Fibroblast of villous mesenchyme (primary cell): ENCODE measurements around the gene NELFCD. TPM values are rescaled to one million over a fixed set of nuclear protein-coding genes. Genes with fewer than 3 reads are reported as not detected.

Experiments used
- DNase-seq: peaks from one replicate; pipeline ENCODE4 v3.0.0-alpha.2; 2010; ENCODE audit warnings: low read depth
- H3K4me3 ChIP-seq: 2 replicates; pipeline ENCODE4 v1.5.1; 2011; ENCODE audit warnings: low read depth, mild to moderate bottlenecking, low read length
- total RNA-seq: library from RNA; depleted of rRNA; stranded (reverse); fragments of >200 nt; gene quantifications from 2 replicates; pipeline ENCODE4 v1.2.3, GENCODE V29; 2012
- TF ChIP-seq, protein P1 (sequence below): IDR thresholded peaks from 2 replicates; pipeline ENCODE4 v1.5.1; 2012; ENCODE audit warnings: low read depth, mild to moderate bottlenecking, low read length; ENCODE audit not compliant: insufficient read depth

Gene NELFCD
- total RNA-seq, 1 donor = 38.9 TPM

DNA sequence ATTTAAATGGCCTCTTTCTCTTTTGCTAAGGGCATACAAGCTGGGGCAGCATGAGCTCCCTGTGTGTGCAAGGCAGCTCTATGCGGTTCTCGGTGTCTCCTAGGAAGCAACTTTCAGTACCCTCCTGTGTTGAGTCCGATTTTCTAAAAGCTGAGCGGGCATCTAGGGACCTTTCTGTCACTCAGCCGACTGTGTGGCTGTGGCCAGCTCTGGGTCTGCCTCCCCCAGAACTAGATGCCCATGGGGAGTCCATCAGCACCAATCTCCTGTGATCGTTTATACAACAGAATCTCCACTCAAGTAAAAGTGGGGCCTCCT is 7.5 kb downstream of the NELFCD start:
- no peak overlapping the region for H3K4me3 ChIP-seq
- TF ChIP-seq, protein P1, sequence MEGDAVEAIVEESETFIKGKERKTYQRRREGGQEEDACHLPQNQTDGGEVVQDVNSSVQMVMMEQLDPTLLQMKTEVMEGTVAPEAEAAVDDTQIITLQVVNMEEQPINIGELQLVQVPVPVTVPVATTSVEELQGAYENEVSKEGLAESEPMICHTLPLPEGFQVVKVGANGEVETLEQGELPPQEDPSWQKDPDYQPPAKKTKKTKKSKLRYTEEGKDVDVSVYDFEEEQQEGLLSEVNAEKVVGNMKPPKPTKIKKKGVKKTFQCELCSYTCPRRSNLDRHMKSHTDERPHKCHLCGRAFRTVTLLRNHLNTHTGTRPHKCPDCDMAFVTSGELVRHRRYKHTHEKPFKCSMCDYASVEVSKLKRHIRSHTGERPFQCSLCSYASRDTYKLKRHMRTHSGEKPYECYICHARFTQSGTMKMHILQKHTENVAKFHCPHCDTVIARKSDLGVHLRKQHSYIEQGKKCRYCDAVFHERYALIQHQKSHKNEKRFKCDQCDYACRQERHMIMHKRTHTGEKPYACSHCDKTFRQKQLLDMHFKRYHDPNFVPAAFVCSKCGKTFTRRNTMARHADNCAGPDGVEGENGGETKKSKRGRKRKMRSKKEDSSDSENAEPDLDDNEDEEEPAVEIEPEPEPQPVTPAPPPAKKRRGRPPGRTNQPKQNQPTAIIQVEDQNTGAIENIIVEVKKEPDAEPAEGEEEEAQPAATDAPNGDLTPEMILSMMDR = no peak
- no peak for DNase-seq

DNA sequence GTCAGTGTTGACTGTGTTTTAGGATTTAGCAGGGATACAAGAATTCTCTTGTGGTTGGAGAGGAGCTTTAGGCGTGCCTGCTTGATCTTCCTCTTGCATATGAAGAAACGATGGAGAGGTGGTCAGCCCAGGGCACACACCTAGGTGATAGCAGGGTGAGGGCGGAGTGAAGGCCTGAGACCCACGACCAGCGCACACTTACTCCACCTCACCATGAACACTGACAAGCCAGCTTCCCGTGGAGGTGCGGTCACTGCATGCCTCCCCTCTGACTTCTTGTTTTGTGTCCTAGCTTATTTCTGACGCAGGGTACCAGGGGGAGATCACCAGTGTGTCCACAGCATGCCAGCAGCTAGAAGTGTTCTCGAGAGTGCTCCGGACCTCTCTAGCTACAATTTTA is 8.1 kb downstream of the NELFCD start:
- TF ChIP-seq, protein P1 = no peak
- no peak overlapping the region for H3K4me3 ChIP-seq
- no peak for DNase-seq

DNA sequence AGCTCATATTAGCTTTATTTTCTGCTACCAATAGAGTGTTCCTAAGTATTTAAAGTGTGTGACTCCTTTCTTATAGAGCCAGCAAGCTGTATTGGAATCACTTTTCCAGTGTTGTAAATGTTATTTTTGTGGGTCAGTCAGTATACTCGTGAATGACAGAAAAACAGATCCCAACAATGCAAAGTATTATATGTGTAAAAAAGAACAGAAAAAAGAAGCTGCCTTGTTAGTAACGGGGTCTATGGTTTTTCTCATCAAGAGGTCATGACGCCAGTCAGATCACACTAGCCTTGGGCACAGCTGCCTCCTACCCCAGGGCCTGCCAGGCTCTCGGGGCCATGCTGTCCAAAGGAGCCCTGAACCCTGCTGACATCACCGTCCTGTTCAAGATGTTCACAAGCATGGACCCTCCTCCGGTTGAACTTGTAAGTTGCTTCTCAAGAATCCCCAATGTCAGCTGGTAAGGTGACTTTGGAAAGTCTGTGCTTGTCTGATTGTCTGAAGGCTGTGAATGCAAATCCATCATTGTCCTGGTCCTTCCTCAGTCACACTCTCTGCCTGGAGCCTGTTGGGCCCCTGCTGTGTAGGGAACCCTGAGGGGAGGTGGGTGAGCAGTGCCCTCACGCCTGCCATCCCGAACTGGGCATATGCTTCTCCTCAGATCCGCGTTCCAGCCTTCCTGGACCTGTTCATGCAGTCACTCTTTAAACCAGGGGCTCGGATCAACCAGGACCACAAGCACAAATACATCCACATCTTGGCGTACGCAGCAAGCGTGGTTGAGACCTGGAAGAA is 9.8 kb downstream of the NELFCD start:
- TF ChIP-seq, protein P1 = no peak
- no peak for DNase-seq
- no peak overlapping the region for H3K4me3 ChIP-seq

DNA sequence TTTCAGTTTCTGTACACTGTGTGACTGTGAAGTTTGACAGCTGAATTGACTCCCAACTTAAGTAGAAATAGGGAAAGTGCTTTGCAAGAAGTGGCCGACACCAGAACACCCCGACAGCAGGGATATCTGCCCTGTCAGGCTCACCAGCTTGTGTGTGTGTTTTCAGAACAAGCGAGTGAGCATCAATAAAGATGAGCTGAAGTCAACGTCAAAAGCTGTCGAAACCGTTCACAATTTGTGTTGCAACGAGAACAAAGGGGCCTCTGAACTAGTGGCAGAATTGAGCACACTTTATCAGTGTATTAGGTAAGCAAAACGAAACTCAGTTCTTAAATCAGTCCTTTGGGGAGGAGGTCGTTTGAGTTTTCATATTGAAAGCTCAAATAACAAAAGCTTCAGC is 10.7 kb downstream of the NELFCD start:
- TF ChIP-seq, protein P1 = no peak
- no peak overlapping the region for H3K4me3 ChIP-seq
- no peak for DNase-seq

DNA sequence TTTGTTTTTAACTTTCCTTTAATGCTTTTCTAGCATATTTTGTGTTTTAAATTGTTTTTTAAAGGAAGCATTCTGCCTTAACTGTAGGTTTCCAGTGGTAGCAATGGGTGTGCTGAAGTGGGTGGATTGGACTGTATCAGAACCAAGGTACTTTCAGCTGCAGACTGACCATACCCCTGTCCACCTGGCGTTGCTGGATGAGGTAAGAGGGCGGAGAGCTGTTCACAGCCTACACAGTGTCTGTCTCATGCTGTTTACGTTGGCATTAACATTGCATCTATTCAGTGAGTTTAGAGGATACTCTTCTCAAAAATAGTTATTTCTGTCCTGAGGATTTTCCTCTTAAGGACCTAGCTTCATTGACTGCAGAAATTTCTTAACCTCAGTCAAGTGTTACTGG is 11.9 kb downstream of the NELFCD start:
- DNase-seq = no peak
- TF ChIP-seq, protein P1 = no peak
- no peak overlapping the region for H3K4me3 ChIP-seq

DNA sequence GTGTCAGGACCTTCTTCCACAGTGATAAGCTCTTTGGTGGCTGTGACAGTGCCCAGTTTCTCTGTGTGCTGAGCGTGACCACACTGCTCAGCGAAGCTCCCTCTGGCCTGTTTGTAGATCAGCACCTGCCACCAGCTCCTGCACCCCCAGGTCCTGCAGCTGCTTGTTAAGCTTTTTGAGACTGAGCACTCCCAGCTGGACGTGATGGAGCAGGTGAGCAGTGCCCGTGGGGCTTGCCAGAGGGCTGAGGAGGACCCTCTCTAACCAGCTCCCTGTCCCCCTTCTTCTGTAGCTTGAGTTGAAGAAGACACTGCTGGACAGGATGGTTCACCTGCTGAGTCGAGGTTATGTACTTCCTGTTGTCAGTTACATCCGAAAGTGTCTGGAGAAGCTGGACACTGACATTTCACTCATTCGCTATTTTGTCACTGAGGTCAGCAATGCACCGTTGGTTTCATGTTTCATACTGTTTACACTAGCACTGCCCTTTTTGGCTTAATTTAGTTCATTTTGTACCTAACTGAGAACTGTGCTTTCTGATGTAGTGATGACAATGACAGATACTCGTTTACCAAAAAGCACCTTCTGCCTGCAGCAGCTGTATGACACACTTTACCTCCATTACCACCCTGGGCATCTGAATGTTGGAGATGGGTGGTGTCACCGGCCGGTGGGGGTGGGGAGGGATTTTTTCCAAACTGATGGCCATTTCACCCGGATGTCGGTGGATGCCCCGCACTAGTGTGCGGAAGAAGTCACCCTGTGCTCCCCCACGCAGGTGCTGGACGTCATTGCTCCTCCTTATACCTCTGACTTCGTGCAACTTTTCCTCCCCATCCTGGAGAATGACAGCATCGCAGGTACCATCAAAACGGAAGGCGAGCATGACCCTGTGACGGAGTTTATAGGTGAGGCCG is 12.5 kb downstream of the NELFCD start:
- DNase-seq = no peak
- TF ChIP-seq, protein P1 = no peak
- H3K4me3 ChIP-seq = no peak overlapping the region
